Bronchial epithelial cell (primary cell): Measurements from ENCODE around the gene NPNT. TPM values are rescaled to one million over a fixed set of nuclear protein-coding genes. Genes with fewer than 3 reads are reported as not detected.

Source experiments
- DNase-seq: peaks from one replicate; pipeline ENCODE4 v3.0.0-alpha.2; 2010; ENCODE audit warnings: low read depth
- FAIRE-seq: peaks from 2 replicates; lab custom pipeline; 2011; peaks lifted over from hg19 to GRCh38; lab: Jason Lieb, UNC
- H3K27me3 ChIP-seq: 2 replicates; pipeline ENCODE4 v1.5.1; 2011; ENCODE audit warnings: low read length; ENCODE audit not compliant: control insufficient read depth, insufficient read depth
- H3K36me3 ChIP-seq: 2 replicates; pipeline ENCODE4 v1.5.1; 2011; ENCODE audit warnings: low read length; ENCODE audit not compliant: control insufficient read depth, insufficient read depth
- H3K4me3 ChIP-seq: 2 replicates; pipeline ENCODE4 v1.5.1; 2011; ENCODE audit warnings: mild to moderate bottlenecking, low read depth, low read length, control low read depth
- total RNA-seq: library from RNA; depleted of rRNA; stranded (reverse); fragments of >200 nt; gene quantifications from 2 replicates; pipeline ENCODE4 v1.2.1, GENCODE V29; 2014
- TF ChIP-seq, protein P1 (sequence below): IDR thresholded peaks from 2 replicates; pipeline ENCODE4 v1.5.1; 2011; ENCODE audit warnings: mild to moderate bottlenecking, moderate library complexity, low read length, control low read depth, inconsistent platforms; ENCODE audit not compliant: insufficient read depth, severe bottlenecking

Gene NPNT
- total RNA-seq, 1 donor from 2014 or later: 1.1 TPM

GRCh38 chr4:105924341-105924740 lies 29.1 kb downstream of the NPNT start:
- Histone ChIP-seq H3K4me3 (no peak overlapping the region), H3K36me3 (no peaks in the 10 kb centered on the region), H3K27me3 (no peaks in the 10 kb centered on the region)
- TF ChIP-seq, protein P1, sequence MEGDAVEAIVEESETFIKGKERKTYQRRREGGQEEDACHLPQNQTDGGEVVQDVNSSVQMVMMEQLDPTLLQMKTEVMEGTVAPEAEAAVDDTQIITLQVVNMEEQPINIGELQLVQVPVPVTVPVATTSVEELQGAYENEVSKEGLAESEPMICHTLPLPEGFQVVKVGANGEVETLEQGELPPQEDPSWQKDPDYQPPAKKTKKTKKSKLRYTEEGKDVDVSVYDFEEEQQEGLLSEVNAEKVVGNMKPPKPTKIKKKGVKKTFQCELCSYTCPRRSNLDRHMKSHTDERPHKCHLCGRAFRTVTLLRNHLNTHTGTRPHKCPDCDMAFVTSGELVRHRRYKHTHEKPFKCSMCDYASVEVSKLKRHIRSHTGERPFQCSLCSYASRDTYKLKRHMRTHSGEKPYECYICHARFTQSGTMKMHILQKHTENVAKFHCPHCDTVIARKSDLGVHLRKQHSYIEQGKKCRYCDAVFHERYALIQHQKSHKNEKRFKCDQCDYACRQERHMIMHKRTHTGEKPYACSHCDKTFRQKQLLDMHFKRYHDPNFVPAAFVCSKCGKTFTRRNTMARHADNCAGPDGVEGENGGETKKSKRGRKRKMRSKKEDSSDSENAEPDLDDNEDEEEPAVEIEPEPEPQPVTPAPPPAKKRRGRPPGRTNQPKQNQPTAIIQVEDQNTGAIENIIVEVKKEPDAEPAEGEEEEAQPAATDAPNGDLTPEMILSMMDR: no peak
- FAIRE-seq (no peak), DNase-seq (no peak)

GRCh38 chr4:105930698-105931097 lies 35.4 kb downstream of the NPNT start:
- no peak for DNase-seq
- Histone ChIP-seq H3K27me3 (no peaks in the 10 kb centered on the region), H3K4me3 (no peak overlapping the region), H3K36me3 (no peaks in the 10 kb centered on the region)
- no peak for FAIRE-seq
- TF ChIP-seq, protein P1: no peak

DNA sequence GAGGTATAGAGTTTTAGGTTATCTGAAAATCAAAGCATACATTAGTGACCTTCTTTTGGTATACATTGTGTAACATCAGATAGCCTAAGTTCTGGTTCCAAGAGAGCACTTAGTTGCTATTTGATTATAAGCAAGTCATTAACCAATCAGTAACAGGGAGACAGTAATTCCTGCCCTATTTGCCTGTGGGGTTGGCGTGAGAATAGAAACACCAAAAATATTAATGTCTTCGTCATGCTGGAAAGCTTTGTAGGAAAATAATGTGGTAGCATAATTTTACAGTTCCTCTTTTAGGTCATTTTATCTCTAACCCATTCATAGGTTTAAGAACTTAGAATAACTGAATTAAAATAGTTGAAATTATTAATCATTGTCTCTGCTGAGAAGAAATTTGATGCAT lies 37.8 kb downstream of the NPNT start:
- TF ChIP-seq, protein P1: no peak
- Histone ChIP-seq H3K36me3 (no peaks in the 10 kb centered on the region), H3K4me3 (no peak overlapping the region), H3K27me3 (no peaks in the 10 kb centered on the region)
- FAIRE-seq (no peak), DNase-seq (no peak)

DNA sequence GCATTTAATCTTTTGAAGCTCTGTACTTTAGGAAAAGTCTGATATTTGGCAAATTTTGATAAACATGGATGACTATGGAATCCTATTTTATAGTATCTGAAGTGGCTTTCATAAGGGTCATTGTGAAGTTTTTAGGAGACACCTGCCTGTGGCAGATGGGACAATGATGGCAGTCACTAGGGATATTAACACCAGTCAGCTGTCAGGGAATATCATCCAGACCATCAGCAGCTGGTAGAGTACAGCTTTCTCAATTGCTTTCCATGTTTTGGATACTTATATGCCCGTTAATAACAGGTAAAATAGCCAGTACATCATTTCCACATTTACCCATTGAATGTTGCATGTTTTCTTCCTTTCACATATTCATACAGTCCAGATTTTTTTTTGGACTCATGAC lies 39.1 kb downstream of the NPNT start:
- FAIRE-seq: no peak
- TF ChIP-seq, protein P1: no peak
- no peak overlapping the region for H3K4me3 ChIP-seq
- H3K36me3 ChIP-seq: no peaks in the 10 kb centered on the region
- H3K27me3 ChIP-seq: no peaks in the 10 kb centered on the region
- no peak for DNase-seq

GRCh38 chr4:105936901-105937300 lies 41.6 kb downstream of the NPNT start:
- DNase-seq (no peak), FAIRE-seq (no peak)
- TF ChIP-seq, protein P1: no peak
- no peaks in the 10 kb centered on the region for H3K36me3 ChIP-seq
- H3K4me3 ChIP-seq: no peak overlapping the region
- H3K27me3 ChIP-seq: no peaks in the 10 kb centered on the region

DNA sequence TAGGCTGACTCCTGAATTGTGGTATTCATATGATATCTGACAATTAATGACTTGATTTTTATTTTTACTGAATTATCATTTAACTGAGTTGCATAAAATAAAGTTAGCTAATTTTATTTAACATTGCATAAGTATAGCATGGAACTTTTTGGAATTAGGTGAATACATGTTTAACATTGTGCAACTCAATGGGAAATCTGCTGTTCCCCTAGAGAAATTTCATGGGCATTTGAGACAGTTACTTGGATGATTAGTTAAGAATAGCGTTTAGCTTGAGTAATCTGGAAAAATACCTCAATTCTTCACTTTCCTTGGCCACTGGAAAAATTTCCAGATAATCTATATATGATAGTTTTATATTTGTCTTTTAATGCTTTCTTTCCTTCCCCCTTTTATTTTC lies 42.5 kb downstream of the NPNT start:
- TF ChIP-seq, protein P1: no peak
- Histone ChIP-seq H3K4me3 (no peak overlapping the region), H3K36me3 (no peaks in the 10 kb centered on the region), H3K27me3 (no peaks in the 10 kb centered on the region)
- DNase-seq (no peak), FAIRE-seq (no peak)
